IPS DF 6.9 (cell line): Measurements from ENCODE around the gene FAM174C.
"Not testable (repeated sequence)": the region's sequence is repeated elsewhere in the genome, so short reads cannot be mapped to it uniquely, and the experiment has no call there.

Experiments used
- DNase-seq: peaks from one replicate; pipeline ENCODE4 v3.0.0-alpha.2; 2013; ENCODE audit warnings: low read depth, low spot score
- H3K27ac ChIP-seq: one replicate; pipeline ENCODE4 v1.5.1; 2013; ENCODE audit warnings: low read length, control low read depth
- H3K27me3 ChIP-seq: 2 replicates; pipeline ENCODE4 v1.6.1; 2013; ENCODE audit warnings: mild to moderate bottlenecking, low read length; ENCODE audit not compliant: control insufficient read depth, insufficient read depth
- H3K36me3 ChIP-seq: 2 replicates; pipeline ENCODE4 v1.6.1; 2013; ENCODE audit warnings: low read length; ENCODE audit not compliant: control insufficient read depth, insufficient read depth
- H3K4me1 ChIP-seq: 2 replicates; pipeline ENCODE4 v1.6.1; 2013; ENCODE audit warnings: low read length; ENCODE audit not compliant: control insufficient read depth, insufficient read depth
- H3K4me3 ChIP-seq: 2 replicates; pipeline ENCODE4 v1.5.1; 2013; ENCODE audit warnings: mild to moderate bottlenecking, low read length
- H3K9me3 ChIP-seq: 2 replicates; pipeline ENCODE4 v1.6.1; 2013; ENCODE audit warnings: low read length, inconsistent platforms; ENCODE audit not compliant: control insufficient read depth, insufficient read depth
- WGBS: extraction: QIAGEN DNeasy Blood & Tissue Kit; methylation state at CpG from one replicate; pipeline ENCODE4 v1.1.7; 2013; ENCODE audit warnings: mixed read lengths, missing lambda C conversion rate; ENCODE audit not compliant: insufficient read length, insufficient coverage; 5-methylcytosine and 5-hydroxymethylcytosine counted together

Gene FAM174C

GRCh38 chr19:1299801-1300200, 24.5 kb downstream of the FAM174C start:
- WGBS = no CpG with 5 or more reads among the region's 34 CpGs
- H3K4me3 ChIP-seq = no peak overlapping the region
- DNase-seq = no peak

GRCh38 chr19:1300744-1301490, 25.6 kb downstream of the FAM174C start:
- Histone ChIP-seq H3K36me3 (no peaks in the 10 kb centered on the region), H3K4me1 (no peaks in the 10 kb centered on the region), H3K27ac (no peak overlapping the region), H3K4me3 (no peak overlapping the region), H3K9me3 (no peaks in the 10 kb centered on the region), H3K27me3 (no peaks in the 10 kb centered on the region)
- no peak for DNase-seq
- no CpG with 5 or more reads among the region's 35 CpGs for WGBS

More at GRCh38 chr19:1299801-1300200, 24.5 kb downstream of the FAM174C start:
- H3K4me1 ChIP-seq = no peaks in the 10 kb centered on the region
- H3K36me3 ChIP-seq = no peaks in the 10 kb centered on the region
- H3K9me3 ChIP-seq = no peaks in the 10 kb centered on the region
- H3K27ac ChIP-seq = no peak overlapping the region
- H3K27me3 ChIP-seq = no peaks in the 10 kb centered on the region

- no CpG with 5 or more reads among the region's 36 CpGs for WGBS
- no peaks in the 10 kb centered on the region for H3K27me3 ChIP-seq
- H3K9me3 ChIP-seq = no peaks in the 10 kb centered on the region
These were observed 27.4 kb downstream of the FAM174C start for GRCh38 chr19:1302533-1303239.

GRCh38 chr19:1304197-1304924, 29.0 kb downstream of the FAM174C start:
- WGBS = no CpG with 5 or more reads among the region's 28 CpGs
- H3K9me3 ChIP-seq = no peaks in the 10 kb centered on the region
- no peaks in the 10 kb centered on the region for H3K27me3 ChIP-seq
- DNase-seq = no peak
- no peak overlapping the region for H3K27ac ChIP-seq
- H3K4me1 ChIP-seq = no peaks in the 10 kb centered on the region
- H3K36me3 ChIP-seq = no peaks in the 10 kb centered on the region
- no peak overlapping the region for H3K4me3 ChIP-seq

More at GRCh38 chr19:1302533-1303239, 27.4 kb downstream of the FAM174C start:
- DNase-seq = no peak
- no peak overlapping the region for H3K27ac ChIP-seq
- no peaks in the 10 kb centered on the region for H3K36me3 ChIP-seq
- H3K4me3 ChIP-seq = no peak overlapping the region
- H3K4me1 ChIP-seq = no peaks in the 10 kb centered on the region

GRCh38 chr19:1305354-1305753, 30.0 kb downstream of the FAM174C start:
- H3K9me3 ChIP-seq, H3K4me3 ChIP-seq, H3K4me1 ChIP-seq, H3K27ac ChIP-seq, H3K27me3 ChIP-seq, DNase-seq, H3K36me3 ChIP-seq: not testable (repeated sequence)
- WGBS = no CpG with 5 or more reads among the region's 9 CpGs

GRCh38 chr19:1307320-1307719, 32.0 kb downstream of the FAM174C start:
- Histone ChIP-seq H3K4me1 (no peaks in the 10 kb centered on the region), H3K36me3 (no peaks in the 10 kb centered on the region), H3K27ac (no peak overlapping the region), H3K9me3 (no peaks in the 10 kb centered on the region), H3K27me3 (no peaks in the 10 kb centered on the region), H3K4me3 (no peak overlapping the region)
- no CpG with 5 or more reads among the region's 38 CpGs for WGBS
- no peak for DNase-seq

GRCh38 chr19:1307755-1308303, 32.5 kb downstream of the FAM174C start:
- Histone ChIP-seq H3K27me3 (no peaks in the 10 kb centered on the region), H3K36me3 (no peaks in the 10 kb centered on the region), H3K9me3 (no peaks in the 10 kb centered on the region), H3K4me1 (no peaks in the 10 kb centered on the region), H3K4me3 (no peak overlapping the region), H3K27ac (no peak overlapping the region)
- WGBS = no CpG with 5 or more reads among the region's 20 CpGs
- no peak for DNase-seq

GRCh38 chr19:1308718-1309117, 33.4 kb downstream of the FAM174C start:
- no peaks in the 10 kb centered on the region for H3K27me3 ChIP-seq
- H3K36me3 ChIP-seq = no peaks in the 10 kb centered on the region
- DNase-seq = no peak
- no peak overlapping the region for H3K4me3 ChIP-seq
- no peaks in the 10 kb centered on the region for H3K4me1 ChIP-seq
- H3K9me3 ChIP-seq = no peaks in the 10 kb centered on the region
- no CpG with 5 or more reads among the region's 11 CpGs for WGBS
- no peak overlapping the region for H3K27ac ChIP-seq

GRCh38 chr19:1309977-1310852, 34.9 kb downstream of the FAM174C start:
- no peak overlapping the region for H3K27ac ChIP-seq
- DNase-seq = no peak
- H3K36me3 ChIP-seq = no peaks in the 10 kb centered on the region
- H3K9me3 ChIP-seq = no peaks in the 10 kb centered on the region
- no peaks in the 10 kb centered on the region for H3K27me3 ChIP-seq
- no peaks in the 10 kb centered on the region for H3K4me1 ChIP-seq
- no CpG with 5 or more reads among the region's 28 CpGs for WGBS
- H3K4me3 ChIP-seq = no peak overlapping the region

GRCh38 chr19:1310853-1311180, 35.5 kb downstream of the FAM174C start:
- WGBS = no CpG with 5 or more reads among the region's 18 CpGs
- no peak overlapping the region for H3K4me3 ChIP-seq
- no peak overlapping the region for H3K27ac ChIP-seq
- H3K27me3 ChIP-seq = no peaks in the 10 kb centered on the region
- DNase-seq = no peak
- H3K4me1 ChIP-seq = no peaks in the 10 kb centered on the region
- no peaks in the 10 kb centered on the region for H3K9me3 ChIP-seq
- no peaks in the 10 kb centered on the region for H3K36me3 ChIP-seq
